HepG2 (cell line): Measurements from ENCODE around the gene DYNC2I2.

Source experiments
- EZH2 ChIP-seq: conservative IDR thresholded peaks from 2 replicates; pipeline ENCODE4 v1.6.1; 2012; ENCODE audit warnings: mild to moderate bottlenecking, low read depth, low read length, moderate library complexity
- HOXD1 ChIP-seq: sonication (generic); formaldehyde crosslinking; IDR thresholded peaks from 2 replicates; pipeline ENCODE4 v1.5.0; 2020; ENCODE audit warnings: missing genetic modification reagents
- KLF13 ChIP-seq: sonication (generic); formaldehyde crosslinking; IDR thresholded peaks from 2 replicates; pipeline ENCODE4 v1.4.0; 2020; ENCODE audit warnings: mild to moderate bottlenecking, missing genetic modification reagents
- KLF6 ChIP-seq: IDR thresholded peaks from 2 replicates; pipeline ENCODE4 v1.8.0; 2016; ENCODE audit warnings: missing biosample characterization, missing genetic modification reagents
- MTF1 ChIP-seq: sonication (generic); formaldehyde crosslinking; IDR thresholded peaks from 2 replicates; pipeline ENCODE4 v1.5.0; 2020; ENCODE audit warnings: missing genetic modification reagents
- MXI1 ChIP-seq: IDR thresholded peaks from 3 replicates; pipeline ENCODE4 v1.6.1; 2012; ENCODE audit warnings: low read depth, low read length, inconsistent platforms, borderline replicate concordance
- PTBP1 ChIP-seq: fragments of 200-400 bp; formaldehyde crosslinking; IDR thresholded peaks from 2 replicates; pipeline ENCODE4 v1.6.1; 2018; ENCODE audit warnings: low read length, low read depth; ENCODE audit not compliant: poor library complexity, severe bottlenecking
- SIN3A ChIP-seq: IDR thresholded peaks from 2 replicates; pipeline ENCODE4 v1.6.1; 2011; ENCODE audit warnings: low read depth, mild to moderate bottlenecking, control low read depth, low read length, borderline replicate concordance
- SIX4 ChIP-seq: sonication (generic); formaldehyde crosslinking; IDR thresholded peaks from 2 replicates; pipeline ENCODE4 v1.4.0; 2020; ENCODE audit warnings: missing genetic modification reagents
- SOX6 ChIP-seq, 2 experiments: fragments of 450-650 bp in 1 of 2; sonication (generic) in 1 of 2; formaldehyde crosslinking in 1 of 2; IDR thresholded peaks; 2 replicates each; pipeline versions ENCODE4 v1.4.0 to v1.6.1; 2017 to 2020; ENCODE audit warnings: antibody characterized with exemption in 1 of 2, mild to moderate bottlenecking in 1 of 2, missing genetic modification reagents in 1 of 2
- SP2 ChIP-seq: sonication (generic); formaldehyde crosslinking; IDR thresholded peaks from 2 replicates; pipeline ENCODE4 v1.5.1; 2020; ENCODE audit warnings: mild to moderate bottlenecking, missing genetic modification reagents
- ZNF614 ChIP-seq: IDR thresholded peaks from 2 replicates; pipeline ENCODE4 v1.6.1; 2018; ENCODE audit warnings: missing biosample characterization, missing genetic modification reagents, inconsistent platforms, borderline replicate concordance
- ZNF616 ChIP-seq: sonication (generic); formaldehyde crosslinking; IDR thresholded peaks from 2 replicates; pipeline ENCODE4 v1.5.0; 2020; ENCODE audit warnings: low read depth, mild to moderate bottlenecking, missing genetic modification reagents

DNA sequence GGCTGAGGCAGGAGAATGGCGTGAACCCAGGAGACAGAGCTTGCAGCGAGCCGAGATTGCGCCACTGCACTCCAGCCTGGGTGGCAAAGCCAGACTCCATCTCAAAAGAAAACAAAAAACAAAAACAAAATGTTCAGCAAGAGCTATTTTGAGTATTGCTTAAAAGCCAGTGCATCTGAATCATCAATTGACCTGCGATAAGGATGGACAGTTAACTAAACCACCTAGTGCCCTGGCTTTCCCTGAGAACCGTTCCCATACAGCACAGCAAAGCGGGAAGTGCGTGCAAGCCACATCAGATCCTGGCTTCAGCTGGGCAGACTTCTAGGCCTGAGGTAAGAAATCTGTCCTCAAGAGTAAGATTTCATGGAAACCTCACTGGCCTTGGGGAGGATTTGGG, 2.7 kb downstream of the DYNC2I2 start:
- TF ChIP-seq ZNF616 (no peak), MXI1 (no peak), SIN3A (no peak), HOXD1 (CRISPR knock-in tag) (no peak), PTBP1 (no peak), SIX4 (CRISPR knock-in tag) (no peak), KLF6 (CRISPR knock-in tag) (no peak), MTF1 (CRISPR knock-in tag) (no peak), KLF13 (no peak), ZNF614 (CRISPR knock-in tag) (no peak), SP2 (CRISPR knock-in tag) (no peak), SOX6 (IDR thresholded peaks at IDR 0.05) (no peak), SOX6 (CRISPR knock-in tag; IDR thresholded peaks at IDR 0.05) (no peak), EZH2 (no peak)
